Testis (tissue), 2 donors: ENCODE data around the gene SH2D6.

ENCODE experiments used
- CTCF ChIP-seq, 3 experiments: fragments of 450-650 bp in 2 of 3; fragments of 200-600 bp in 1 of 3; sonication (generic) in 1 of 3; IDR thresholded peaks; one replicate each; pipeline ENCODE4 v1.5.1; 2016 to 2019; ENCODE audit warnings: antibody characterized with exemption in 3 of 3, mild to moderate bottlenecking in 2 of 3, moderate library complexity in 1 of 3
- POLR2A ChIP-seq: fragments of 450-650 bp; IDR thresholded peaks from one replicate; pipeline ENCODE4 v1.6.1; 2017; ENCODE audit warnings: antibody characterized with exemption, mild to moderate bottlenecking, moderate library complexity

GRCh38 chr2:85399183-85399455 lies 19.4 kb upstream of the SH2D6 start:
- TF ChIP-seq CTCF (IDR thresholded peaks at IDR 0.05), result no peak
- TF ChIP-seq POLR2A, result no peak
